Mucosa of rectum (tissue), 2 donors: ENCODE data around the gene MBNL2.

Source experiments
- H3K27ac ChIP-seq, 2 donors: one replicate each; pipeline ENCODE4 v1.7.0; 2013; ENCODE audit warnings: inconsistent platforms in 2 of 2, low read depth in 2 of 2, low read length in 2 of 2
- H3K27me3 ChIP-seq, 2 donors: one replicate each; pipeline ENCODE4 v1.7.0; 2013; ENCODE audit warnings: low read length in 2 of 2; ENCODE audit not compliant: control insufficient read depth in 2 of 2, insufficient read depth in 2 of 2
- H3K36me3 ChIP-seq, 2 donors: one replicate each; pipeline ENCODE4 v1.7.0; 2013; ENCODE audit warnings: low read length in 2 of 2; ENCODE audit not compliant: control insufficient read depth in 2 of 2, insufficient read depth in 2 of 2
- H3K4me1 ChIP-seq, 2 donors: one replicate each; pipeline ENCODE4 v1.7.0; 2013; ENCODE audit warnings: low read length in 2 of 2, mild to moderate bottlenecking in 1 of 2; ENCODE audit not compliant: control insufficient read depth in 2 of 2, insufficient read depth in 2 of 2
- H3K4me3 ChIP-seq, 2 donors: one replicate each; pipeline ENCODE4 v1.7.0; 2013; ENCODE audit warnings: low read length in 2 of 2
- H3K9ac ChIP-seq, 2 donors: one replicate each; pipeline ENCODE4 v1.7.0; 2013; ENCODE audit warnings: low read length in 2 of 2, low read depth in 1 of 2, mild to moderate bottlenecking in 1 of 2
- H3K9me3 ChIP-seq, 2 donors: one replicate each; pipeline ENCODE4 v1.7.0; 2013; ENCODE audit warnings: low read length in 2 of 2; ENCODE audit not compliant: control insufficient read depth in 2 of 2
- donor health status: healthy.
- donor health status: Normal muscosa, but diverticular disease.

MBNL2 gene

GRCh38 chr13:97318532-97318931 is 96.4 kb downstream of the MBNL2 start:
- Histone ChIP-seq H3K4me1 (peaks cover 0 to 4% of the 10 kb centered on the region in 2 donors), H3K4me3 (no peak overlapping the region), H3K36me3 (no peaks in the 10 kb centered on the region), H3K9me3 (no peaks in the 10 kb centered on the region), H3K9ac (no peak overlapping the region), H3K27me3 (no peaks in the 10 kb centered on the region), H3K27ac (peak overlapping the region in 1 of 2 donors; percentile 52)

DNA sequence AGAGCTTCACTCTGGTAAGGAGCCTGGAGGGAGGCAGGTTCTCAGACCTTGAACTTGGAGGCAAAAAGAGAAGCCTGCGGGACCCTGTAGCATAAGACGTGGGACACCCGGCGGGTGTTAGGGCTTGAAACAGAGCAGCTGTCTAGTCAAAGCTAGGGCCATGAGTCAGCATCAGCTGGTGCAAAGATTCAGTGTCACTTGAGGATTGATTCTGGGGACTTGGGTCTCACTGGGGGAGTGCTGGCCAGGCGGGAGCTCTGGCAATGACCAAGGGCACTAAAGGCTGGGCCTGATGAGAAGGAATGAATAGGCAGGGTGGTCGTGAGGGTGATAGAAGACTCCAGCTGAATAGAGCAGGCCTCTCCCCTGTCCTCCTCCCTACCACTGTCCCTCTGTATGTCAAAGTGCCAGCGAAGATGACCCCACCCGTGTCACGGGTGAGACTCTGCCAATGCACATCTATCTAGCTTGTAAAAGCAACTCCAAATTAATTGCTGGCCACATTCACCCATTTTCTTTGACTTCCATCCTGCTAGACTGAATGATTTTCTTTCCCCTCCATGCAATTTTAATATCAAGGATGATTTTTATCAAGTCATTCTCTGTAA is 97.1 kb downstream of the MBNL2 start:
- Histone ChIP-seq H3K9ac (no peak overlapping the region), H3K27ac (peak overlapping the region in 1 of 2 donors; percentile 52), H3K4me1 (peaks cover 0 to 4% of the 10 kb centered on the region in 2 donors)

GRCh38 chr13:97321101-97321500 is 99.0 kb downstream of the MBNL2 start:
- H3K4me3 ChIP-seq = no peak overlapping the region
- H3K27me3 ChIP-seq = no peaks in the 10 kb centered on the region
- H3K9ac ChIP-seq = no peak overlapping the region
- no peaks in the 10 kb centered on the region for H3K9me3 ChIP-seq
- no peaks in the 10 kb centered on the region for H3K36me3 ChIP-seq
- peaks cover 0 to 4% of the 10 kb centered on the region in 2 donors for H3K4me1 ChIP-seq
- no peak overlapping the region for H3K27ac ChIP-seq

More for the DNA sequence above, 97.1 kb downstream of the MBNL2 start:
- no peaks in the 10 kb centered on the region for H3K9me3 ChIP-seq
- H3K27me3 ChIP-seq = no peaks in the 10 kb centered on the region
- H3K4me3 ChIP-seq = no peak overlapping the region
- no peaks in the 10 kb centered on the region for H3K36me3 ChIP-seq

DNA sequence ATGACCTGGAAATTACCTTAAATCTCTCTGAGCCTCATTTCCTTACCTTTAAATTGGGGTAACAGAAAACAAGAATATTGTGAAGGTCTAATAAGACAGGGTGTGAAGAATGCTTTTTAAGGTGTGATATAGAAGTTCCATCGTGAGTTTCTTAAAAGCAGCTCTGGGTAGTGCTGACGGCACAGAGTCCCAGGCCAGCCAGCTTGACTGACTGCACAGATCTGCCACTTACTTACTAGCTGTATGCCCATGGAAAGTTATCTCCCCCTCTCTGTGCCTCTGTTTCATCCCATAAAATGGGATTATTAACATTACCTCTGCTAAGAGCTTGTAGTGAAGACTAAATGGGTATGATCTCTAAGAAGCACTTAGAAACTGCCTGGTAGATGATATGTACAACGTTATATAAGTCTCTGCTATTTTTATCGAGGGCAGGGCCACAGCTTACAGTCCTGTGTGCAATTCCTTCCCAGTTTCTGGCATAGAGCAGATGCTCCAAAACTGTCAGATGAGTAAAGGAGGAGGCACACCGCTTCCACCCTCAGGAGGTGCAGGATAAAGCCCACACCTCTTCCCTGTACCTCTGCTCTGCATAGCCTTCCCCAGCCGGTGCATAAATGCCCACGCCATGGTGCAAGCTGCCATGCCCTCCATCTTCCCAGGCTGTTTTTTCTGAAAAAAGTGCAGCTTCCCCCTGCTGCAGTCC is 99.6 kb downstream of the MBNL2 start:
- H3K9me3 ChIP-seq = no peaks in the 10 kb centered on the region
- H3K27me3 ChIP-seq = no peaks in the 10 kb centered on the region
- no peak overlapping the region for H3K9ac ChIP-seq
- H3K36me3 ChIP-seq = no peaks in the 10 kb centered on the region
- no peak overlapping the region for H3K27ac ChIP-seq
- peaks cover 0 to 4% of the 10 kb centered on the region in 2 donors for H3K4me1 ChIP-seq
- H3K4me3 ChIP-seq = no peak overlapping the region

- Histone ChIP-seq H3K9ac (no peak overlapping the region), H3K27ac (no peak overlapping the region), H3K9me3 (no peaks in the 10 kb centered on the region), H3K4me1 (peaks cover 0 to 4% of the 10 kb centered on the region in 2 donors), H3K27me3 (no peaks in the 10 kb centered on the region), H3K4me3 (no peak overlapping the region), H3K36me3 (no peaks in the 10 kb centered on the region)
Observed at GRCh38 chr13:97322740-97323342, 100.7 kb downstream of the MBNL2 start.

- Histone ChIP-seq H3K36me3 (no peaks in the 10 kb centered on the region), H3K27ac (no peak overlapping the region), H3K27me3 (no peaks in the 10 kb centered on the region), H3K4me3 (no peak overlapping the region), H3K4me1 (peaks cover 0 to 2% of the 10 kb centered on the region in 2 donors), H3K9ac (no peak overlapping the region), H3K9me3 (no peaks in the 10 kb centered on the region)
Observed at GRCh38 chr13:97324115-97324514, 102.0 kb downstream of the MBNL2 start.

DNA sequence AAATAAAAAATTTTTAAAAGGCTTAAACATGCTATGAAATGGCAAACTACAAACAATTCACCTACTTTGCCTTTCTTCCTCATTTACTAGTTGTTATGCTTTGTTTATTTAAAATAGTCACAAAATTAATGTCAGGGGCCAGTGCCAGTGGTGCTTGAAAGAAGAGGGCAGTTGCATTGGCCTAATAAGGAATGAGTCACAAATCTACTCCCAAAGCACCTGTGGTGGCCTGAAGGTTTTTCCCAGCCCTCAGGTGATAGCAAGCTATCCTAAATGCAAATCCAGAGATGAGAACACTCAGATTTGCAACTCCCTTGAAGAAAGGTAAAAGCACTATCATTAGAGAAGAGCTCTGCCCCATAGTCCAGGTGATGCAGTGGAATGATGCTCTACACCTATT is 103.6 kb downstream of the MBNL2 start:
- H3K36me3 ChIP-seq = no peaks in the 10 kb centered on the region
- H3K9me3 ChIP-seq = no peaks in the 10 kb centered on the region
- no peaks in the 10 kb centered on the region for H3K4me1 ChIP-seq
- H3K27ac ChIP-seq = no peak overlapping the region
- no peak overlapping the region for H3K9ac ChIP-seq
- no peaks in the 10 kb centered on the region for H3K27me3 ChIP-seq
- no peak overlapping the region for H3K4me3 ChIP-seq

- Histone ChIP-seq H3K9me3 (no peaks in the 10 kb centered on the region), H3K27ac (no peak overlapping the region), H3K36me3 (no peaks in the 10 kb centered on the region), H3K4me1 (no peaks in the 10 kb centered on the region), H3K27me3 (no peaks in the 10 kb centered on the region), H3K9ac (no peak overlapping the region), H3K4me3 (no peak overlapping the region)
Observed at GRCh38 chr13:97327086-97327485, 105.0 kb downstream of the MBNL2 start.

GRCh38 chr13:97327506-97328221 is 105.5 kb downstream of the MBNL2 start:
- Histone ChIP-seq H3K27me3 (no peaks in the 10 kb centered on the region), H3K9ac (no peak overlapping the region), H3K4me3 (no peak overlapping the region), H3K36me3 (no peaks in the 10 kb centered on the region), H3K4me1 (no peaks in the 10 kb centered on the region), H3K27ac (no peak overlapping the region), H3K9me3 (no peaks in the 10 kb centered on the region)

DNA sequence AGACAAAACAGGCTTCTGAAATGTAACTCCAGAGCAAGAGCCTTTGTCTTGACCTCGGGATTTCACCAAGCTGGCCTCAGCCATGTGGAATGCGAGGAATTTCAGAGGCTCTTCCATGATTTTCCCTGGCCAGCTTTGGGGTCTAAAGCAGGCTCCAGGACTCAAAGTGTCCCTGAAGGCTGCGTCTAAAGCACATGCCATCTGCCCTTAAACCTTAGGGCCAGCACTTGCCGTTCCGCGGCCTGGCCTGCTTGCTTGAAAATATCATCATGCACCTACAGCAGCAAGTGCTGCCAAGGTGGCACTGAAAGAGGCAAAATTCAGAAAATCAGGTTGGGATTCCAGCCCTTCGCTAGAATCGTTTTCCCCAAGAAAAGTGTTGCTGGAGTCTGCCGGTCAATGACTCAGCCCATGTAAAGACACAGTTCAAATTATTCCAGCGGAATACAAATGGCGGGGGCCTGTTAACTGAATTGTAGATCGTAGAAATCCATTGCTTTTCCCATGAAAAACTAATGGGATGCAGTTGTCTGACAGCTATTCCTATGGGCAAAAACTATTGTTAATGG is 106.2 kb downstream of the MBNL2 start:
- H3K4me3 ChIP-seq = no peak overlapping the region
- no peaks in the 10 kb centered on the region for H3K4me1 ChIP-seq
- no peaks in the 10 kb centered on the region for H3K36me3 ChIP-seq
- no peaks in the 10 kb centered on the region for H3K27me3 ChIP-seq
- no peaks in the 10 kb centered on the region for H3K9me3 ChIP-seq
- no peak overlapping the region for H3K27ac ChIP-seq
- H3K9ac ChIP-seq = no peak overlapping the region
